HepG2 (cell line): ENCODE measurements around the gene LRBA. TPM values are rescaled to one million over a fixed set of nuclear protein-coding genes. Genes with fewer than 3 reads are reported as not detected.

ENCODE experiments used
- FOSL2 ChIP-seq: sonication (generic); formaldehyde crosslinking; IDR thresholded peaks from 2 replicates; pipeline ENCODE4 v1.4.0; 2020; ENCODE audit warnings: missing genetic modification reagents
- KDM6A ChIP-seq: IDR thresholded peaks from 2 replicates; pipeline ENCODE4 v1.6.1; 2016; ENCODE audit warnings: low read depth
- MATR3 ChIP-seq: sonication (generic); formaldehyde crosslinking; IDR thresholded peaks from 2 replicates; pipeline ENCODE4 v1.4.0; 2020; ENCODE audit warnings: missing genetic modification reagents
- NCOA2 ChIP-seq: sonication (generic); formaldehyde crosslinking; IDR thresholded peaks from 2 replicates; pipeline ENCODE4 v1.8.0; 2022; ENCODE audit warnings: inconsistent platforms
- SKI ChIP-seq: fragments of 450-650 bp; IDR thresholded peaks from one replicate; pipeline ENCODE4 v1.6.1; 2018; ENCODE audit warnings: mild to moderate bottlenecking; ENCODE audit not compliant: partially characterized antibody
- ZEB1 ChIP-seq: IDR thresholded peaks from 2 replicates; pipeline ENCODE4 v1.6.1; 2012; ENCODE audit warnings: mild to moderate bottlenecking, low read depth, inconsistent platforms; ENCODE audit not compliant: insufficient replicate concordance
- ZFP41 ChIP-seq: sonication (generic); formaldehyde crosslinking; IDR thresholded peaks from 2 replicates; pipeline ENCODE4 v1.4.0; 2020; ENCODE audit warnings: mild to moderate bottlenecking, missing genetic modification reagents, borderline replicate concordance
- ZMYM4 ChIP-seq: sonication (generic); formaldehyde crosslinking; IDR thresholded peaks from 2 replicates; pipeline ENCODE4 v1.8.1; 2023; ENCODE audit warnings: mild to moderate bottlenecking, missing genetic modification reagents
- ZNF792 ChIP-seq: IDR thresholded peaks from 2 replicates; pipeline ENCODE4 v1.6.1; 2016
- polyA plus RNA-seq, 8 experiments: library from polyadenylated mRNA; depleted of rRNA in 3 of 8; stranded (reverse) in 7 of 8; unstranded in 1 of 8; fragments of >200 nt; fragmentation: Illumina TruSeq in 4 of 8; extraction: Trizol in 4 of 8; gene quantifications; 2 replicates each; pipeline versions ENCODE4 v1.2.1 to v1.2.3, GENCODE V29; 2011 to 2016; ENCODE audit warnings: low read depth in 4 of 8, missing spikeins in 1 of 8, mixed read lengths in 1 of 8; ENCODE audit not compliant: insufficient read depth in 1 of 8
- total RNA-seq, 5 experiments: library from RNA; depleted of rRNA; stranded (reverse); fragments of >200 nt; fragmentation: Illumina TruSeq; extraction: Trizol; gene quantifications; 2 replicates each; pipeline ENCODE4 v1.2.3, GENCODE V29; 2016; ENCODE audit warnings: low read depth in 1 of 5
- TF ChIP-seq, protein P1 (sequence below): sonication (generic); formaldehyde crosslinking; conservative IDR thresholded peaks from 2 replicates; pipeline ENCODE4 v1.4.0; 2020; ENCODE audit warnings: mild to moderate bottlenecking, missing genetic modification reagents, moderate library complexity
- TF ChIP-seq, protein P2 (sequence below), 2 experiments: fragments of 450-650 bp in 1 of 2; sonication (generic) in 1 of 2; formaldehyde crosslinking in 1 of 2; IDR thresholded peaks; 2 replicates each; pipeline versions ENCODE4 v1.6.1 to v1.8.0; 2016 to 2022; ENCODE audit warnings: antibody characterized with exemption in 1 of 2, mild to moderate bottlenecking in 1 of 2, missing genetic modification reagents in 1 of 2
- TF ChIP-seq, protein P3 (sequence below): sonication (generic); formaldehyde crosslinking; IDR thresholded peaks from 2 replicates; pipeline ENCODE4 v1.4.0; 2020; ENCODE audit warnings: missing genetic modification reagents
- TF ChIP-seq, protein P4 (sequence below): sonication (generic); formaldehyde crosslinking; IDR thresholded peaks from 2 replicates; pipeline ENCODE4 v1.5.0; 2020; ENCODE audit warnings: mild to moderate bottlenecking, missing genetic modification reagents

LRBA gene
- total and polyA plus RNA-seq, 2 of the 13 experiments (the other 11 are each of a cell fraction or from before 2014, with no cell fraction given) = 21.0 to 37.2 TPM

DNA sequence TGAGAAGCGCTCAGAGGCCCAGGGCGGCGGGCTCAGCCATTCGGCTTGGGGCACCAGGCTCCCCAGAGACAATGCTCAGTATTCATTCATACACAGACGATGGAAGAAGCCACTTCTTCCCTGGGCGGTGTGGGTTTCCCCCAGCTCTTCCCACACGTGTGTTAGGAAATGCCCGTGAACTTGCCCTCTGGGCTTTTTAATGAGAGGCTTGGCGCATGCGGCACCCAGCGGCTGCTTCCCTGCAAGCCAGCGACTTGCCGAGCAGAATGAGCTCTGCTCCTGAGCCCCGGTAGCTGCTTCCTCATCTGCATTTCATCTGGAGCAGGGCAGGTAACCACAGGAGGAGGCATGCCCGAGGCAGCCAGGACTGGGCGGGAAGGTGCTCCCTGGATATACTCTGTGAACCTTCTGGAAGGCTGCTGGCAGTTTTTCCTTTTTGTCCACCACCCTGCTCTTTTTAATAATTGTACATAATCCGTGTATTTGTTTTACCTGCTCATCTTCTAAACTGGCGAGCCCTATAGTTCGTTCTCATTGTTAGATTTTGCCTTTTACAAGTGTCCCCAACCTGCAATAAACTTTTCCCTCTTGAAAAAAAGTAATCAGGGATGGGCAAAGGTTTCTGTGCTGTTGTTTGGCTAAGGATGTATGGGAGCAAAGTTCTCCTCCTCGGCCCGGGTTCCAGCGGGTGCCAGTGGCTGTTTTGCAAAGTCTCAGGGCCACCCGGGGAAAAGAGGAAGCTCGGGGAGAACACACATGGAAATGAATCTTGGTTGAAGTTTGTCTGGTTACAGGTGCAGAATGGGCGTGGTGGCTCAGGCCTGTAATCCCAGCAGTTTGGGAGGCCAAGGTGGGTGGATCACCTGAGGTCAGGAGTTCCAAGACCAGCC lies 758.0 kb downstream of the LRBA start (continued):
- TF ChIP-seq ZNF792 (CRISPR knock-in tag) = 0 out of 2 replicates have a peak, but pooled peaks have one; percentile 27
- TF ChIP-seq ZMYM4 (CRISPR knock-in tag) = peak; percentile 58
- TF ChIP-seq FOSL2 = 0 out of 2 replicates have a peak, but pooled peaks have one; percentile 13
- peak; percentile 48 for TF ChIP-seq SKI
- peak; percentile 52 for TF ChIP-seq KDM6A (CRISPR knock-in tag)
- TF ChIP-seq, protein P1, sequence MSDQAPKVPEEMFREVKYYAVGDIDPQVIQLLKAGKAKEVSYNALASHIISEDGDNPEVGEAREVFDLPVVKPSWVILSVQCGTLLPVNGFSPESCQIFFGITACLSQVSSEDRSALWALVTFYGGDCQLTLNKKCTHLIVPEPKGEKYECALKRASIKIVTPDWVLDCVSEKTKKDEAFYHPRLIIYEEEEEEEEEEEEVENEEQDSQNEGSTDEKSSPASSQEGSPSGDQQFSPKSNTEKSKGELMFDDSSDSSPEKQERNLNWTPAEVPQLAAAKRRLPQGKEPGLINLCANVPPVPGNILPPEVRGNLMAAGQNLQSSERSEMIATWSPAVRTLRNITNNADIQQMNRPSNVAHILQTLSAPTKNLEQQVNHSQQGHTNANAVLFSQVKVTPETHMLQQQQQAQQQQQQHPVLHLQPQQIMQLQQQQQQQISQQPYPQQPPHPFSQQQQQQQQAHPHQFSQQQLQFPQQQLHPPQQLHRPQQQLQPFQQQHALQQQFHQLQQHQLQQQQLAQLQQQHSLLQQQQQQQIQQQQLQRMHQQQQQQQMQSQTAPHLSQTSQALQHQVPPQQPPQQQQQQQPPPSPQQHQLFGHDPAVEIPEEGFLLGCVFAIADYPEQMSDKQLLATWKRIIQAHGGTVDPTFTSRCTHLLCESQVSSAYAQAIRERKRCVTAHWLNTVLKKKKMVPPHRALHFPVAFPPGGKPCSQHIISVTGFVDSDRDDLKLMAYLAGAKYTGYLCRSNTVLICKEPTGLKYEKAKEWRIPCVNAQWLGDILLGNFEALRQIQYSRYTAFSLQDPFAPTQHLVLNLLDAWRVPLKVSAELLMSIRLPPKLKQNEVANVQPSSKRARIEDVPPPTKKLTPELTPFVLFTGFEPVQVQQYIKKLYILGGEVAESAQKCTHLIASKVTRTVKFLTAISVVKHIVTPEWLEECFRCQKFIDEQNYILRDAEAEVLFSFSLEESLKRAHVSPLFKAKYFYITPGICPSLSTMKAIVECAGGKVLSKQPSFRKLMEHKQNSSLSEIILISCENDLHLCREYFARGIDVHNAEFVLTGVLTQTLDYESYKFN (CRISPR knock-in tag) = peak; percentile 79
- TF ChIP-seq ZEB1 = peak; percentile 73
- TF ChIP-seq, protein P2, sequence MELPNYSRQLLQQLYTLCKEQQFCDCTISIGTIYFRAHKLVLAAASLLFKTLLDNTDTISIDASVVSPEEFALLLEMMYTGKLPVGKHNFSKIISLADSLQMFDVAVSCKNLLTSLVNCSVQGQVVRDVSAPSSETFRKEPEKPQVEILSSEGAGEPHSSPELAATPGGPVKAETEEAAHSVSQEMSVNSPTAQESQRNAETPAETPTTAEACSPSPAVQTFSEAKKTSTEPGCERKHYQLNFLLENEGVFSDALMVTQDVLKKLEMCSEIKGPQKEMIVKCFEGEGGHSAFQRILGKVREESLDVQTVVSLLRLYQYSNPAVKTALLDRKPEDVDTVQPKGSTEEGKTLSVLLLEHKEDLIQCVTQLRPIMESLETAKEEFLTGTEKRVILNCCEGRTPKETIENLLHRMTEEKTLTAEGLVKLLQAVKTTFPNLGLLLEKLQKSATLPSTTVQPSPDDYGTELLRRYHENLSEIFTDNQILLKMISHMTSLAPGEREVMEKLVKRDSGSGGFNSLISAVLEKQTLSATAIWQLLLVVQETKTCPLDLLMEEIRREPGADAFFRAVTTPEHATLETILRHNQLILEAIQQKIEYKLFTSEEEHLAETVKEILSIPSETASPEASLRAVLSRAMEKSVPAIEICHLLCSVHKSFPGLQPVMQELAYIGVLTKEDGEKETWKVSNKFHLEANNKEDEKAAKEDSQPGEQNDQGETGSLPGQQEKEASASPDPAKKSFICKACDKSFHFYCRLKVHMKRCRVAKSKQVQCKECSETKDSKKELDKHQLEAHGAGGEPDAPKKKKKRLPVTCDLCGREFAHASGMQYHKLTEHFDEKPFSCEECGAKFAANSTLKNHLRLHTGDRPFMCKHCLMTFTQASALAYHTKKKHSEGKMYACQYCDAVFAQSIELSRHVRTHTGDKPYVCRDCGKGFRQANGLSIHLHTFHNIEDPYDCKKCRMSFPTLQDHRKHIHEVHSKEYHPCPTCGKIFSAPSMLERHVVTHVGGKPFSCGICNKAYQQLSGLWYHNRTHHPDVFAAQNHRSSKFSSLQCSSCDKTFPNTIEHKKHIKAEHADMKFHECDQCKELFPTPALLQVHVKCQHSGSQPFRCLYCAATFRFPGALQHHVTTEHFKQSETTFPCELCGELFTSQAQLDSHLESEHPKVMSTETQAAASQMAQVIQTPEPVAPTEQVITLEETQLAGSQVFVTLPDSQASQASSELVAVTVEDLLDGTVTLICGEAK (IDR thresholded peaks at IDR 0.05) = no peak
- TF ChIP-seq, protein P2 (CRISPR knock-in tag; IDR thresholded peaks at IDR 0.05) = no peak
- TF ChIP-seq, protein P3, sequence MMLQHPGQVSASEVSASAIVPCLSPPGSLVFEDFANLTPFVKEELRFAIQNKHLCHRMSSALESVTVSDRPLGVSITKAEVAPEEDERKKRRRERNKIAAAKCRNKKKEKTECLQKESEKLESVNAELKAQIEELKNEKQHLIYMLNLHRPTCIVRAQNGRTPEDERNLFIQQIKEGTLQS (CRISPR knock-in tag) = no peak
- no peak for TF ChIP-seq NCOA2 (CRISPR knock-in tag)
- TF ChIP-seq MATR3 (CRISPR knock-in tag) = no peak
- TF ChIP-seq, protein P4, sequence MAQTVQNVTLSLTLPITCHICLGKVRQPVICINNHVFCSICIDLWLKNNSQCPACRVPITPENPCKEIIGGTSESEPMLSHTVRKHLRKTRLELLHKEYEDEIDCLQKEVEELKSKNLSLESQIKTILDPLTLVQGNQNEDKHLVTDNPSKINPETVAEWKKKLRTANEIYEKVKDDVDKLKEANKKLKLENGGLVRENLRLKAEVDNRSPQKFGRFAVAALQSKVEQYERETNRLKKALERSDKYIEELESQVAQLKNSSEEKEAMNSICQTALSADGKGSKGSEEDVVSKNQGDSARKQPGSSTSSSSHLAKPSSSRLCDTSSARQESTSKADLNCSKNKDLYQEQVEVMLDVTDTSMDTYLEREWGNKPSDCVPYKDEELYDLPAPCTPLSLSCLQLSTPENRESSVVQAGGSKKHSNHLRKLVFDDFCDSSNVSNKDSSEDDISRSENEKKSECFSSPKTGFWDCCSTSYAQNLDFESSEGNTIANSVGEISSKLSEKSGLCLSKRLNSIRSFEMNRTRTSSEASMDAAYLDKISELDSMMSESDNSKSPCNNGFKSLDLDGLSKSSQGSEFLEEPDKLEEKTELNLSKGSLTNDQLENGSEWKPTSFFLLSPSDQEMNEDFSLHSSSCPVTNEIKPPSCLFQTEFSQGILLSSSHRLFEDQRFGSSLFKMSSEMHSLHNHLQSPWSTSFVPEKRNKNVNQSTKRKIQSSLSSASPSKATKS = no peak
- no peak for TF ChIP-seq ZFP41
